OCI-LY1 (cell line): Measurements from ENCODE around the gene RAET1L.

ENCODE experiments used
- CTCF ChIP-seq: fragments of 200-600 bp; sonication (generic), shearing (Covaris generic); IDR thresholded peaks from 2 replicates; pipeline ENCODE4 v1.5.1; 2017; ENCODE audit warnings: mild to moderate bottlenecking, antibody characterized with exemption, low read length, moderate library complexity, mixed read lengths
- EZH2 ChIP-seq: fragments of 200-600 bp; sonication (generic), shearing (Covaris generic); IDR thresholded peaks from 2 replicates; pipeline ENCODE4 v1.8.0; 2017; ENCODE audit warnings: borderline replicate concordance, mixed run types, mild to moderate bottlenecking, antibody characterized with exemption, low read length, moderate library complexity, mixed read lengths

DNA sequence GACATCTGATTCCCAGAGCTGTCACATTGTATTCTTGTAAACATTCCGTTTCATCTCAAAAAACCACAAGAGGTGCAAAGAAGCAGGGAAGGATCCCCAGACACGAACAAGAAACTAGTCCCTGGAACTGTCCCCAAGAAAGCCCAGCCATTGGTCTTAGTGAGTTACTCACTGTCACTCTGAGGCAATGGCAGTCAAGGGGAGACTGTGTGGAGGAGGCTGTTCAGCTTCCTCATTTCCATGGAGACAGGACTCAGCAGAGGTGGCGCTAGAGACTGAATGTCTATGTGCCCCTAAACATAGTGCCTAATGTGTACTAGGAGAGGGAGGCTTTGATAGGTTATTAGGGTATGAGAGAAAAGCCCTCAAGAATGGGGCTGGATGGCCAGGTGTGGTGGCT is 50.5 kb downstream of the RAET1L start:
- TF ChIP-seq CTCF (peak; percentile 23; the same call in 1 of the 2 replicates), EZH2 (no peak)
